Activated T-cell treated with anti-CD3 and anti-CD28 coated beads for 1 hour (primary cell): ENCODE data around the gene PTPRZ1.

Source experiments
- DNase-seq: peaks from one replicate; pipeline ENCODE4 v3.0.0-alpha.2; 2020; ENCODE audit warnings: low read depth

PTPRZ1 gene

GRCh38 chr7:122055073-122055472 lies 182.1 kb downstream of the PTPRZ1 start:
- DNase-seq = no peak

DNA sequence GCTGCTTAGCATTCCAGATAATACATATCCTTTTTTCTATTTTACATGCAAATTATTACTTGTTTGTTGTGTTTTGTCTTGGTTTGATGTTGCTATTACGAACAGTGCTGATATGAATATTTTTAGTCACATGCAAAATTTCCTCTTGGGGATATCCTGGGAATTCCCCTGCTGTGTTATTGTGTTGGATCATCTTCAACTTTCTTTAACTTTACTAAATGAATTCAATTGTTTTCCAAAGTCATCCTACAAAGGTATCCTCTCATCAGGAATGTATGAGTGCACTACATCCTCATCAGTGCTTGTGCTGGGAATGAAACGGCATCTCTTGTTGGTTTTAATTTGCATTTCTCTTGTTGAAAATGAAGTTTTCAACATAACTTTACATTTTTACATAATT lies 184.0 kb downstream of the PTPRZ1 start:
- no peak for DNase-seq

GRCh38 chr7:122059542-122059941 lies 186.6 kb downstream of the PTPRZ1 start:
- no peak for DNase-seq

DNA sequence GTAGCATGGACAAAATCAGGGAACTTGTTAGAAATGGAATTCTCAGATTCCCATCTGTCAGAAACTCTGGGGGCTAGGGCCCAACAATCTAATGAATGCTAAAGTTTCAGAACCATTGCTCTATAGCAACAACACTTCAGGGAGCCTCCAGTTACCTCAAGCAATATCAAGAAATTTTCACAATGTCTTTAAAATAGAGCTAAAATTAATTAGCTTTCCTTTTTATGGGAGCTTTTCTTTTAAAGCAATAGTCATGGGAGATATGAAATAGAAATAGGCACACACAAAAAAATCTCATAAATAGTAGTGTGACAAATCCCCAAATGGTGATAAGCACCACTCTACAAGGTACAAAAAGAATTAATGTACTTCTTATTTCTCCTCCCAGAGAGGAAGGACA lies 190.2 kb downstream of the PTPRZ1 start:
- DNase-seq = no peak

DNA sequence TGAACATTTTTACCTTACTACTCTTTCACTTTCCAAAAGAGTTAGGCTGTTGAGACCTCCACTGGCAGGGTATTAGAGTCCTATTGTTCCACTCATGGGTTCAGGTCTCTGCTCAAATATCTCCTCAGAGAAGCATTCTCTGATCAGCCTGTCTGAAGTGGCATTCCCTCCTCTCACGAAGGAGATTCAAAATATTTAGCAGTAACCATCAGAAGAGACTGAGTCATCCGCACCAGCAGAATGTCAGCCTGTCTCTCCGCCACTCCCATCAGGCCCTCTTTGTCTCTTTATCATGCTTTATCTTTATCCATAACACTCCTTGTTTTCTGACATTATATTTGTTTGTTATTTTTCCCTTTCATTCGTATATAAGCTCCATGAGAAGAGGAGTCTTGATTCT lies 192.0 kb downstream of the PTPRZ1 start:
- no peak for DNase-seq

GRCh38 chr7:122067077-122067476 lies 194.1 kb downstream of the PTPRZ1 start:
- DNase-seq = no peak

DNA sequence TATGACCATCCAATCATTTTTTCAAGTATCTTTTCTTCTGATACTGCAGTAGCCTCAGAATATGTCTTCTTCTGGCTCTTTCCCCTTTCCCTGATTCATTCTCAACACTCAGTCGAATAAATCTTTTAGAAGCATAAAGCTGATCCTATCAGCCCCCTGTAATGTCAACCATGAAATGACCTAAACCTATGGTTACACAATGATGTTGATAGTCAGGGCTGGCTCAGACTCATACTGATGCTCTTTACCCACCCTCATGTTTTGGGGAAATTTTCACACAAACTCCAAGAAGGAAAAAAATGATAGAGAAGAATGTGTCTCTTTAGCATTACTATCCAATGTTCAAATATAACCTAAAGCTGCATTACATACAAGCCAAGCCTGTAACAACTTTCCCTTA lies 195.1 kb downstream of the PTPRZ1 start:
- no peak for DNase-seq

- no peak for DNase-seq
Observed at GRCh38 chr7:122068999-122069398, 196.0 kb downstream of the PTPRZ1 start.

DNA sequence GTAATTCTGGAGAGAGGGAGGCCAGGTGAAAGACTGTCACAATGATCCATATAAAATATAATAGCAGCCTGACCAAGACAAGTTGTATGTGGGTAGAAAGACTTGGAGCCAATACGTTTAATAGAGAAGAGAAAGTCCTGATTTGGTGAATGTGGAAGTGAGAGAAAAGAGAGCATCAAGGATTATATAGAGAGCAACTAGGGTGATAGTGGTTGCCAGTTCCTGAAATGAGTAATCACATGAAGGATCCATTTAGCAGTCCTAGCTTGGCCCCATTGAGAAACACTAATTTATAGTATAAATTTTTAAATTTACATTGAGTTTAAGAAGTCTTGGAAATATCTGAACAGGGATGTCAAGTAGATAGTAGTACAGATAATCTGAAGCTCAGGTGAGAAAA lies 197.1 kb downstream of the PTPRZ1 start:
- DNase-seq = no peak

- DNase-seq = no peak
Observed at GRCh38 chr7:122070834-122071233, 197.9 kb downstream of the PTPRZ1 start.

GRCh38 chr7:122072272-122072671 lies 199.3 kb downstream of the PTPRZ1 start:
- no peak for DNase-seq

DNA sequence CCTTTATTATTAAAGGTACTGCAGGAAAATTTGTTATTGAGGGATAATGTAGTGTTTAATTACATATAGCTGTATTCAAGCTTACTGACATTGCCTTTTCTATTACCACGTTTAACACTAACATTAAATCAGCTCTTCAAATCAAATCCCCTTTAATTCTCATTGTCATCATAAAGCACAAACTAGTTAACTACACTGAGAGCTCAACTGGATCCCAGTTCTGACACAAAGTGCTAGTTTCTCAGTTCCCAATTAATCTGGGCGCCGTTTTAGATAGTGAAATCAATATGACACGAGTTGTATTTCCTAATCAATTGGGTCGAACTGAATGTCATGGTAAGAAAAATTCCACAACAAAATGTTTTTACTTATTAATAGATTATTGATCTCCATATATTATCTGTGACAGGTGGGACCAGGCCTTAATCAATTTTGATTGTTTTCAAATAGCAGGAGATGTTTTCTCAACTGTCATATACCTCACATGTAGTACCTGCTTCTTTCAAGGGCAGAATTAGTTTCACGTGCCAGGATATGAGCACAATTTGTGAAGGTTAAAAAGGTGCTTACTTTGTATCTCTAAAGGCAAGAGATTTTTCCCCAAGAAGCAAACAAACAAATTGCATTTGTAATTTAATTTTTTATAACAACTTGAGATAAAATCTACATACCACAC lies 200.1 kb downstream of the PTPRZ1 start:
- no peak for DNase-seq

- DNase-seq = no peak
Observed at GRCh38 chr7:122073635-122074034, 200.7 kb downstream of the PTPRZ1 start.

- DNase-seq = no peak
Observed at GRCh38 chr7:122082160-122082559, 209.2 kb downstream of the PTPRZ1 start.

DNA sequence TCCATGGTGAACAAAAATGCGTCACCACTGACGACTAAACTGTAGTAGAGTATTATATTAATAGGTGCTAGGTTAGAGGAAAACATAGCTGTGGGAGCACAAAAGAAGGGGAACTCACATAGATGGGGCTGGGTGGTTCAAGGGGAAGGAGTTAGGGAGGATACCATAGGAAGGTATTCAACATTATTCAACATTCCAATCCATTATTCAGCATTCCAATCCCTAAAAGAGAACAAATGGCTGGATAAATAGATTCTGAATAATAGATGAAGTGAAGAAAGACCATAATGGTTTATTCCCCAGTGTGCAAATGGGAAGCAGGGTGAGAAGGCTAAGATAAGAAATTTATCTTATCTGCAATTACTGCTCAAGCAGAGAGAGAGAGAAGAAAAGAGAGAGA lies 209.7 kb downstream of the PTPRZ1 start:
- no peak for DNase-seq

DNA sequence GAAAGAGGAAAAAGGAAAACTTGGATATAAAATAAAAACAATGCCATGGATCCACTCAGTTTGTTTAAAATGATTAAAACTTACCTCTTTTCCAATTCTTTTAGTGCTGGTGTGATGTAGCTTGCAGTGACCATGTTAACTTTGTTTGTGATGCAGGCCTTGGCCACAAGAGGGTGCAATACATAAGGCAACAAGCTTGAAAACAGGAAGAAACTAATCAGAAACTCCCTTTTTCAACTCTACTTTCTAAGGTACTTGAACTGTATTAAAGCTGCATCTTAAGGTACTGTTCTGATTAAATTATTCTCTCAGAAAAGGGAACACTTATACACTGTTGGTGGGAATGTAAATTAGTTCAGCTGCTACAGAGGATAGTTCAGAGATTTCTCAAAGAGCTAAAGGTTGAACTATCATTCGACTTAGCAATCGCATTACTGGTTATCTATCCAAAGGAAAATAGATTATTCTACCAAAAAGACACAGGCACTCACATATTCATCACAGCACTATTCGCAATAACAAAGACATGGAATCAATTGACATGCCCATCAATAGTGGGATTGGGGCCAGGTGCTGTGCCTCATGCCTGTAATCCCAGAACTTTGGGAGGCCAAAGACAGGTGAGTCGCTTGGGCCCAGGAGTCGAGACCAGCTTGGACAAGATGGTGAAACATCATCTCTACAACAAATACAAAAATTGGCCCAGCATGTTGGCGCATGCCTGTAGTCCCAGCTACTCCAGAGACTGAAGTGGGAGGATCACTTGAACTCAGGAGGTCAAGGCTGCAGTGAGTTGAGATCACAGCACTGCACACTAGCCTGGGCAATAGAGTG lies 220.2 kb downstream of the PTPRZ1 start:
- peak; percentile 25 for DNase-seq

DNA sequence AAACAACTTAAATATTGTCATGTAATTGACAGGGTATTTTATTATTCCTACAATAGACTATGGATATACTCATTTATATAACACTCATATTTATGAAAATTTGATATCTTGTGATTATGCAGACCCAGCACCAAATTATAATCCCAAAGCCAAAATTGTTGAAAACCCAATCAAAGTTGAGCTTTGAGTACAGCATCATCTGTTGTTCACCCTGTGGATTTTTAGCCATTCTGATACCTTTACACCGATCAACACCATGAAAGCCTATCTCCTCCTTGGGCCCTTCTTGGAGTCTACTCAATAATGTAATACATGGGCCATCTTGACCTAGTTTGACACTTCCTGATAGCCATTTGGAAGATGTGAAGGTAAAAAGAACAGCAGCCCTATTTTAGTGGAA lies 221.6 kb downstream of the PTPRZ1 start:
- no peak for DNase-seq

DNA sequence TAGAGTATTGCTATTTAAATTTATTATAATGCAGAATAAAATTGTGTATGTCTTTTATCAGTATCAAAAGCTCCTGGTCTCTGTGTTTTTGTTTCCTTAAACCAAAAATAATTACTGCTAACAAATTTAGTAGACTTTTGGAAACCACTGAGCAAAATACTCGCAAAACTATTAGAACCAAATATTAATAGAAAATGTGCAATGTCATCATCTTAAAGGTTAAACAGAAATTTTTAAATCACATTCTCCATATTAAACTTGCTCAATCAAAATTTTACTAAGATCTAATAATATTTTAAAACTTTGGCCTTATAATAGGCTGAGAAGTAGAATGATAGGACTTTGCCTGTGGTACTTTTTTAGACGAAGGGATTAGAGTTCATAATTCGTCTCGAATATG lies 222.7 kb downstream of the PTPRZ1 start:
- no peak for DNase-seq

DNA sequence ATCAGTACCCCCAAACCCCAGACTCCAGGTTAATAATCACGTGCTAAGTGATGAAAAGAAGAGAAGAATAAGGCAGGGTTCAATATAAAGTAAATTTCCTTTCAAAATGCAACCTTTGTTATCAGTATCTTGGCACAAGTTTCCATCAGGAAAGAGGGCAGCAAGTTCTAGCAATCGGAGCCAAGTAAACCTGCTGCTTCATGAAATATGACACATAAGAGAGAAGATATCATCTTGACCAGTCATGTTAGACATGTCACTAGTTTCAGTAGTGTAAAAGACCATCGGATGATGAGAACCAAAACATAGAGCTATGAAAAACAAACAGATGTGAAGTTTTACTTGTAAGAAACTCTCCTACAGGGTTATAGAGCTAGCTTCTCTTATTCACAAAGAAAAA lies 227.1 kb downstream of the PTPRZ1 start:
- DNase-seq = no peak

DNA sequence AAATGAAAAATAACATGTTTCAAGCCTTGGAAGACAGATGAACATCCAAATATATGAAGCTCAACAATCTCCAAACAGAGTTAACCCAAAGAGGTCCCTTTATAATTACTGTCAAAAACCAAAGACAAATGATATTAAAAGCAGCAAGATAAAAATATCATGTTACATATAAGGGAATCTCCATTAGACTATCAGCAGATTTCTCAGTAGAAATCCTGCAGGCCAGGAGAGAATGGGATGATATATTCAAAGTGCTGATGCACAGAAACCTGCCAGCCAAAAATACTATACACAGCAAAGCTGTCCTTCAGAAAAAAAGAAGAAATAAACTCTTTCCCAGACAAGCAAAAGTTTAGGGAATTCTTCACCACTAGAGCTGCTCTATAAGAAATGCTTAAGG lies 230.1 kb downstream of the PTPRZ1 start:
- no peak for DNase-seq
